HepG2 (cell line): ENCODE measurements around the gene NTRK2.

Experiments
- POLR2AphosphoS5 ChIP-seq: IDR thresholded peaks from 2 replicates; pipeline ENCODE4 v1.6.1; 2012; ENCODE audit warnings: low read depth, low read length
- SAP130 ChIP-seq: IDR thresholded peaks from 2 replicates; pipeline ENCODE4 v1.6.1; 2016; ENCODE audit warnings: low read depth
- STAT5B ChIP-seq: sonication (generic); formaldehyde crosslinking; IDR thresholded peaks from 2 replicates; pipeline ENCODE4 v1.4.0; 2020; ENCODE audit warnings: missing genetic modification reagents
- TCF7L2 ChIP-seq: IDR thresholded peaks from 2 replicates; pipeline ENCODE4 v1.6.1; 2011; ENCODE audit warnings: mild to moderate bottlenecking, low read depth, low read length, moderate library complexity
- YY1 ChIP-seq: IDR thresholded peaks from 2 replicates; pipeline ENCODE4 v1.6.1; 2011; ENCODE audit warnings: low read length, low read depth, moderate library complexity, mild to moderate bottlenecking; ENCODE audit not compliant: insufficient read depth, insufficient replicate concordance
- TF ChIP-seq, protein P1 (sequence below): sonication (generic); formaldehyde crosslinking; IDR thresholded peaks from 2 replicates; pipeline ENCODE4 v1.8.1; 2023; ENCODE audit warnings: missing genetic modification reagents, inconsistent platforms, borderline replicate concordance
- TF ChIP-seq, protein P2 (sequence below): sonication (generic); formaldehyde crosslinking; IDR thresholded peaks from 2 replicates; pipeline ENCODE4 v1.5.0; 2020; ENCODE audit warnings: mild to moderate bottlenecking, missing genetic modification reagents, moderate library complexity
- TF ChIP-seq, protein P3 (sequence below): sonication (generic); formaldehyde crosslinking; IDR thresholded peaks from 2 replicates; pipeline ENCODE4 v1.4.0; 2020; ENCODE audit warnings: missing genetic modification reagents

DNA sequence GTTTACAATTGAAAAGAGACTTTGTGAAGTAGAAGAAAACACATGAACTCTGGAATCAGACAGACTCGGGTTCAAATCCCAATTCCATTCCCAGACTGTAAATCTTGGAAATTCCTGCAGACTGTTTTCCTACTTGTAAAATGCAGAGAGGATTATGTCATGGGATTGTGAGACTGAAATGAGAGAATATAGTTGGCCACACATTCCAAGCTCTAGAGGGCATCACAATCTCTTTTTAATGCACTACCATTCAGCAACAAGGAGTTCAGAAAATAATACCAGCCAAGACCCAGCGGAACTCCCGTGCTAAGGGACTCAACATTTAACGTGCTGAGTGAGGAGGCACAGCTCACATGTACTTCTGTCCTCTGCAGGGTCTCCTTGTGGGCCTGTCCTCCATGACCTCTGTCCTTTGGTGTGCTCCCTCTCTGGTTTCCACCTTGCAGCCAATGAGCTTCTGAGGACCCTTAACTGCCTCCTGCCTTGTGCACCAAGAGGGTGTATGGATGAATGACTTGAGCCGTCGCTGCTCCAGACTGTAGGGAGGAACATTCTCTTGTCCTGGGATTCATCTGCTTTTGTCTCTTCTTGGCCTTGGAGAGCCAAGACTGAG, 263.5 kb downstream of the NTRK2 start:
- no peak for TF ChIP-seq POLR2AphosphoS5
- TF ChIP-seq TCF7L2, result no peak
- no peak for TF ChIP-seq YY1
- TF ChIP-seq SAP130, result no peak
- TF ChIP-seq, protein P1, sequence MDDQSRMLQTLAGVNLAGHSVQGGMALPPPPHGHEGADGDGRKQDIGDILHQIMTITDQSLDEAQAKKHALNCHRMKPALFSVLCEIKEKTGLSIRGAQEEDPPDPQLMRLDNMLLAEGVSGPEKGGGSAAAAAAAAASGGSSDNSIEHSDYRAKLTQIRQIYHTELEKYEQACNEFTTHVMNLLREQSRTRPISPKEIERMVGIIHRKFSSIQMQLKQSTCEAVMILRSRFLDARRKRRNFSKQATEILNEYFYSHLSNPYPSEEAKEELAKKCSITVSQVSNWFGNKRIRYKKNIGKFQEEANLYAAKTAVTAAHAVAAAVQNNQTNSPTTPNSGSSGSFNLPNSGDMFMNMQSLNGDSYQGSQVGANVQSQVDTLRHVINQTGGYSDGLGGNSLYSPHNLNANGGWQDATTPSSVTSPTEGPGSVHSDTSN (CRISPR knock-in tag), result no peak
- TF ChIP-seq STAT5B (CRISPR knock-in tag), result no peak
- TF ChIP-seq, protein P2, sequence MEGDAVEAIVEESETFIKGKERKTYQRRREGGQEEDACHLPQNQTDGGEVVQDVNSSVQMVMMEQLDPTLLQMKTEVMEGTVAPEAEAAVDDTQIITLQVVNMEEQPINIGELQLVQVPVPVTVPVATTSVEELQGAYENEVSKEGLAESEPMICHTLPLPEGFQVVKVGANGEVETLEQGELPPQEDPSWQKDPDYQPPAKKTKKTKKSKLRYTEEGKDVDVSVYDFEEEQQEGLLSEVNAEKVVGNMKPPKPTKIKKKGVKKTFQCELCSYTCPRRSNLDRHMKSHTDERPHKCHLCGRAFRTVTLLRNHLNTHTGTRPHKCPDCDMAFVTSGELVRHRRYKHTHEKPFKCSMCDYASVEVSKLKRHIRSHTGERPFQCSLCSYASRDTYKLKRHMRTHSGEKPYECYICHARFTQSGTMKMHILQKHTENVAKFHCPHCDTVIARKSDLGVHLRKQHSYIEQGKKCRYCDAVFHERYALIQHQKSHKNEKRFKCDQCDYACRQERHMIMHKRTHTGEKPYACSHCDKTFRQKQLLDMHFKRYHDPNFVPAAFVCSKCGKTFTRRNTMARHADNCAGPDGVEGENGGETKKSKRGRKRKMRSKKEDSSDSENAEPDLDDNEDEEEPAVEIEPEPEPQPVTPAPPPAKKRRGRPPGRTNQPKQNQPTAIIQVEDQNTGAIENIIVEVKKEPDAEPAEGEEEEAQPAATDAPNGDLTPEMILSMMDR (CRISPR knock-in tag), result peak; percentile 26; the same call in 1 of the 2 replicates
- TF ChIP-seq, protein P3, sequence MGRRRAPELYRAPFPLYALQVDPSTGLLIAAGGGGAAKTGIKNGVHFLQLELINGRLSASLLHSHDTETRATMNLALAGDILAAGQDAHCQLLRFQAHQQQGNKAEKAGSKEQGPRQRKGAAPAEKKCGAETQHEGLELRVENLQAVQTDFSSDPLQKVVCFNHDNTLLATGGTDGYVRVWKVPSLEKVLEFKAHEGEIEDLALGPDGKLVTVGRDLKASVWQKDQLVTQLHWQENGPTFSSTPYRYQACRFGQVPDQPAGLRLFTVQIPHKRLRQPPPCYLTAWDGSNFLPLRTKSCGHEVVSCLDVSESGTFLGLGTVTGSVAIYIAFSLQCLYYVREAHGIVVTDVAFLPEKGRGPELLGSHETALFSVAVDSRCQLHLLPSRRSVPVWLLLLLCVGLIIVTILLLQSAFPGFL (CRISPR knock-in tag), result no peak
